ENCODE results near the gene DYSF.

DNA sequence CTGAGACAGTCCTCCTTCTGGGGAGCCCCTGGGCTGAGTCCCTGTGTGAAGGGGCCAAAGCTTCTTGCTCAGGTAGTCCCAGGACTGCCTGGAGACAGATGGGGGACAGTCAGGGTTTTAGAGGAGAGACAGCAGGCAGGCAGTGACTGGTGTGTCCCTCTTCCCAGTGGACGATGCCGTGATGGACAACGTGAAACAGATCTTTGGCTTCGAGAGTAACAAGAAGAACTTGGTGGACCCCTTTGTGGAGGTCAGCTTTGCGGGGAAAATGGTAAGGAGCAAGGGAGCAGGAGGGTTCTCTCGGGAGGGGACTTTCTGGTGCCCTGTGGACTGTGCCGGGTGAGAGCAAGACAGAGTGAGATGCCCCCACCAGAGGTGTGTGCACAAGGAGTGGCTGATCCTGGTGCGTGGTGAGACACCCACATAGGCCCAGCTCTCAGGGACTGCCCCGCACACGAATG, 74.8 kb downstream of the DYSF start:
- no peak for TF ChIP-seq FOXK2 (IDR thresholded peaks at IDR 0.05)
- TF ChIP-seq, protein P1, sequence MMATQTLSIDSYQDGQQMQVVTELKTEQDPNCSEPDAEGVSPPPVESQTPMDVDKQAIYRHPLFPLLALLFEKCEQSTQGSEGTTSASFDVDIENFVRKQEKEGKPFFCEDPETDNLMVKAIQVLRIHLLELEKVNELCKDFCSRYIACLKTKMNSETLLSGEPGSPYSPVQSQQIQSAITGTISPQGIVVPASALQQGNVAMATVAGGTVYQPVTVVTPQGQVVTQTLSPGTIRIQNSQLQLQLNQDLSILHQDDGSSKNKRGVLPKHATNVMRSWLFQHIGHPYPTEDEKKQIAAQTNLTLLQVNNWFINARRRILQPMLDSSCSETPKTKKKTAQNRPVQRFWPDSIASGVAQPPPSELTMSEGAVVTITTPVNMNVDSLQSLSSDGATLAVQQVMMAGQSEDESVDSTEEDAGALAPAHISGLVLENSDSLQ (IDR thresholded peaks at IDR 0.05) = no peak
- no peak for TF ChIP-seq TARDBP (IDR thresholded peaks at IDR 0.05)
- TF ChIP-seq SP1 (IDR thresholded peaks at IDR 0.05) = no peak
- TF ChIP-seq ELF4 (IDR thresholded peaks at IDR 0.05) = no peak
